ENCODE results near the gene ZRANB3. TPM values are rescaled to one million over a fixed set of nuclear protein-coding genes. Genes with fewer than 3 reads are reported as not detected.

Gene ZRANB3
- total RNA-seq, 1 experiment from 2014 or later, result 15.9 TPM

GRCh38 chr2:135424849-135425248, 106.2 kb downstream of the ZRANB3 start:
- ChIA-PET POLR2A (no interaction called here), CTCF (no interaction called here)
- 0 out of 2 replicates have a peak, but pooled peaks cover 3% of the 10 kb centered on the region for H3K4me1 Mint-ChIP-seq
- H3K4me3 Mint-ChIP-seq, result no peak overlapping the region
- ATAC-seq, result no peak
- no peak overlapping the region for H3K27ac Mint-ChIP-seq
- H3K36me3 Mint-ChIP-seq, result peaks cover 9% of the 10 kb centered on the region
- no peak for TF ChIP-seq NFE2L1 (CRISPR knock-in tag; IDR thresholded peaks at IDR 0.05)
- no peak for TF ChIP-seq ZNF121 (CRISPR knock-in tag; IDR thresholded peaks at IDR 0.05)
- no peak for TF ChIP-seq ZNF232 (CRISPR knock-in tag; IDR thresholded peaks at IDR 0.05)
- no peak for TF ChIP-seq ZBTB43 (CRISPR knock-in tag; IDR thresholded peaks at IDR 0.05)
- no peak for TF ChIP-seq ERG (CRISPR knock-in tag; IDR thresholded peaks at IDR 0.05)
- no peak for TF ChIP-seq NR1H2 (CRISPR knock-in tag; IDR thresholded peaks at IDR 0.05)
- no peak for TF ChIP-seq SMAD3 (CRISPR knock-in tag; IDR thresholded peaks at IDR 0.05; ENCODE audit: borderline replicate concordance)
- TF ChIP-seq MLX (CRISPR knock-in tag; IDR thresholded peaks at IDR 0.05), result no peak
- no peak for TF ChIP-seq TP53 (CRISPR knock-in tag; IDR thresholded peaks at IDR 0.05)
- no peak for TF ChIP-seq OVOL2 (CRISPR knock-in tag; IDR thresholded peaks at IDR 0.05; ENCODE audit: borderline replicate concordance)
- TF ChIP-seq JAZF1 (CRISPR knock-in tag; IDR thresholded peaks at IDR 0.05), result no peak
- no peak for TF ChIP-seq KAT7 (CRISPR knock-in tag; IDR thresholded peaks at IDR 0.05; ENCODE audit: borderline replicate concordance)
- no peak for TF ChIP-seq NR2C2 (CRISPR knock-in tag; IDR thresholded peaks at IDR 0.05)
- no peak for TF ChIP-seq EMX1 (CRISPR knock-in tag; IDR thresholded peaks at IDR 0.05)
- no peak for TF ChIP-seq ZNF317 (CRISPR knock-in tag; IDR thresholded peaks at IDR 0.05; ENCODE audit: borderline replicate concordance, low read depth)
- TF ChIP-seq NR3C1 (CRISPR knock-in tag; conservative IDR thresholded peaks at IDR 0.05; ENCODE audit: low read depth), result no peak
- no peaks in the 10 kb centered on the region for H3K27me3 Mint-ChIP-seq (ENCODE audit: low read depth)
- no peak for DNase-seq (ENCODE audit: low spot score)
- peaks cover 19% of the 10 kb centered on the region for H3K9me3 Mint-ChIP-seq

GRCh38 chr2:135422898-135423297, 108.1 kb downstream of the ZRANB3 start:
- H3K4me3 Mint-ChIP-seq, result no peak overlapping the region
- H3K36me3 Mint-ChIP-seq, result peaks cover 8% of the 10 kb centered on the region
- H3K27ac Mint-ChIP-seq, result 0 out of 2 replicates have a peak overlapping the region, but pooled peaks have one; percentile 52
- peaks cover 11% of the 10 kb centered on the region for H3K9me3 Mint-ChIP-seq
- H3K27me3 Mint-ChIP-seq (ENCODE audit: low read depth), result no peaks in the 10 kb centered on the region
- DNase-seq (ENCODE audit: low spot score) (no peak), ATAC-seq (no peak)
- ChIA-PET CTCF (no interaction called here), POLR2A (no interaction called here)
- 0 out of 2 replicates have a peak, but pooled peaks cover 3% of the 10 kb centered on the region for H3K4me1 Mint-ChIP-seq
- TF ChIP-seq RORB (CRISPR knock-in tag; IDR thresholded peaks at IDR 0.05) (no peak), E2F5 (CRISPR knock-in tag; IDR thresholded peaks at IDR 0.05) (no peak), ATF3 (CRISPR knock-in tag; conservative IDR thresholded peaks at IDR 0.05) (no peak), HMGA2 (CRISPR knock-in tag; IDR thresholded peaks at IDR 0.05) (no peak), CDX4 (CRISPR knock-in tag; IDR thresholded peaks at IDR 0.05; ENCODE audit: borderline replicate concordance) (no peak), RELA (CRISPR knock-in tag; IDR thresholded peaks at IDR 0.05; ENCODE audit: borderline replicate concordance) (no peak), ATF1 (CRISPR knock-in tag; IDR thresholded peaks at IDR 0.05) (no peak), PRRX2 (CRISPR knock-in tag; IDR thresholded peaks at IDR 0.05) (no peak), MYBL2 (CRISPR knock-in tag; IDR thresholded peaks at IDR 0.05) (no peak), ZNF416 (CRISPR knock-in tag; IDR thresholded peaks at IDR 0.05) (no peak), ARID4B (CRISPR knock-in tag; IDR thresholded peaks at IDR 0.05; ENCODE audit: borderline replicate concordance) (no peak), ZNF396 (CRISPR knock-in tag; IDR thresholded peaks at IDR 0.05; ENCODE audit: borderline replicate concordance) (no peak), CREM (CRISPR knock-in tag; IDR thresholded peaks at IDR 0.05) (no peak), GABPB1 (CRISPR knock-in tag; IDR thresholded peaks at IDR 0.05) (no peak)
